Gastrocnemius medialis (tissue), 4 donors: ENCODE data around the gene CD52. TPM values are rescaled to one million over a fixed set of nuclear protein-coding genes. Genes with fewer than 3 reads are reported as not detected.

ENCODE experiments used
- ATAC-seq, 2 donors: fragments of 150-250 bp; one replicate each; pipeline ENCODE4 v1.9.1; 2016
- DNase-seq, 2 donors: peaks; one replicate each; pipeline ENCODE4 v3.0.0-alpha.2; 2019
- H3K27ac ChIP-seq, 4 donors: fragments of 200-600 bp; sonication (generic); 1 replicate in 1 of 4; 2 replicates in 3 of 4; pipeline ENCODE4 v1.5.1; 2016 to 2018; ENCODE audit warnings: mild to moderate bottlenecking in 2 of 4, moderate library complexity in 1 of 4
- H3K27me3 ChIP-seq, 3 donors: fragments of 200-600 bp; sonication (generic) in 2 of 3; 1 replicate in 1 of 3; 2 replicates in 2 of 3; pipeline versions ENCODE4 v1.5.1 to v1.6.0; 2016 to 2019; ENCODE audit warnings: mild to moderate bottlenecking in 1 of 3, moderate library complexity in 1 of 3
- H3K36me3 ChIP-seq, 2 donors: fragments of 200-600 bp; sonication (generic) in 1 of 2; one replicate each; pipeline ENCODE4 v1.5.1; 2017 to 2018
- H3K4me1 ChIP-seq, 2 donors: fragments of 200-600 bp; sonication (generic) in 1 of 2; one replicate each; pipeline ENCODE4 v1.5.1; 2016 to 2017; ENCODE audit warnings: mild to moderate bottlenecking in 2 of 2
- H3K4me3 ChIP-seq, 4 donors: fragments of 200-600 bp; sonication (generic) in 3 of 4; 1 replicate in 1 of 4; 2 replicates in 3 of 4; pipeline ENCODE4 v1.5.1; 2016 to 2019; ENCODE audit warnings: mild to moderate bottlenecking in 2 of 4
- H3K9me3 ChIP-seq, 3 donors: fragments of 200-600 bp; sonication (generic) in 2 of 3; 1 replicate in 1 of 3; 2 replicates in 2 of 3; pipeline ENCODE4 v1.5.1; 2016 to 2019
- POLR2A ChIP-seq, 2 donors: fragments of 450-650 bp; IDR thresholded peaks; one replicate each; pipeline ENCODE4 v1.6.1; 2017; ENCODE audit warnings: antibody characterized with exemption in 2 of 2, mild to moderate bottlenecking in 2 of 2, moderate library complexity in 2 of 2
- in situ Hi-C, 4 donors: fragments of 200-750 bp; cut with MboI; loops; one replicate each; pipeline versions ENCODE4 v1.15.0 to v1.8.0; 2017; ENCODE audit warnings: low sequenced_read_pairs in 4 of 4
- intact Hi-C: fragments of 100-400 bp; cut with DNase I; formaldehyde crosslinking; loops from one replicate; pipeline ENCODE4 v1.15.1; 2023; ENCODE audit warnings: low total_unique reads
- total RNA-seq, 4 donors: library from RNA; depleted of rRNA; stranded (reverse); fragments of >200 nt; gene quantifications; one replicate each; pipeline versions ENCODE4 v1.1.0 to v1.2.3, GENCODE V29; 2016
- TF ChIP-seq, protein P1 (sequence below), 5 experiments: fragments of 450-650 bp in 3 of 5; fragments of 200-600 bp in 2 of 5; sonication (generic) in 2 of 5; IDR thresholded peaks in 4 of 5; conservative IDR thresholded peaks in 1 of 5; 1 replicate in 4 of 5; 2 replicates in 1 of 5; pipeline ENCODE4 v1.5.1; 2016 to 2019; ENCODE audit warnings: antibody characterized with exemption in 5 of 5, mild to moderate bottlenecking in 3 of 5, moderate library complexity in 3 of 5

Gene CD52
- total RNA-seq, 4 donors from 2014 or later = 1.4 to 2.8 TPM; not detected in 2

DNA sequence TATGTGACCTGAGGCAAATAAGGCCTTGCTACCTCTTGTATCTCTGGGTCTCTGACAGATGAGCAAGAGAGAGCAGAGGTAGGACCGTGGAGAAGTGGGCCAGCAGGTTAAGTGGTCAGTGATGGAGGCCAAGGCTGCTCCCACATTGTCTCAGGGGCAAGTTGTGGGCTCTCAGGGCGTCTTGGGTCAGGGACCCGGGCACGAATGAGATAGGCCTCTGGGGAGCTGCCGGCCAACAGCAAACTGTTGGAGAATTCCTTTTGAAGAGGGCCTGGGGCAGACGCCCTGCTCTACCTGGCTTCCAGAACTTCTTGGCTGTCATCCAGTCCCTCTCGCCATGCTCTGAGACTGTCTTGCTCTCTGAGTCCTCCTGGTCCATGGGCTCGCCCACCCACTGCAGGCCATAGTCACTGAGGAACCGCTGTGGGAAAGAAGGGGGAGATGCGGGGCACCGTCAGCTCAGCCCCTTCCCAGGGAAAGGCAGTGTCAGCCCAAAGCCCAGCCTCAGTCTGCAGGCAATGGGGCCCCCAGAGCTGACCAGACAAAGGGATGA, 23.8 kb upstream of the CD52 start:
- DNase-seq (no peak), ATAC-seq (no peak)
- in situ Hi-C loops (no loop called here), intact Hi-C loops (no loop called here)
- Histone ChIP-seq H3K4me3 (no peak overlapping the region), H3K36me3 (no peaks in the 10 kb centered on the region), H3K27ac (no peak overlapping the region), H3K27me3 (no peaks in the 10 kb centered on the region), H3K9me3 (no peaks in the 10 kb centered on the region), H3K4me1 (peaks cover 0 to 8% of the 10 kb centered on the region in 2 donors)
- no peak for TF ChIP-seq POLR2A (IDR thresholded peaks at IDR 0.05)
- TF ChIP-seq, protein P1, sequence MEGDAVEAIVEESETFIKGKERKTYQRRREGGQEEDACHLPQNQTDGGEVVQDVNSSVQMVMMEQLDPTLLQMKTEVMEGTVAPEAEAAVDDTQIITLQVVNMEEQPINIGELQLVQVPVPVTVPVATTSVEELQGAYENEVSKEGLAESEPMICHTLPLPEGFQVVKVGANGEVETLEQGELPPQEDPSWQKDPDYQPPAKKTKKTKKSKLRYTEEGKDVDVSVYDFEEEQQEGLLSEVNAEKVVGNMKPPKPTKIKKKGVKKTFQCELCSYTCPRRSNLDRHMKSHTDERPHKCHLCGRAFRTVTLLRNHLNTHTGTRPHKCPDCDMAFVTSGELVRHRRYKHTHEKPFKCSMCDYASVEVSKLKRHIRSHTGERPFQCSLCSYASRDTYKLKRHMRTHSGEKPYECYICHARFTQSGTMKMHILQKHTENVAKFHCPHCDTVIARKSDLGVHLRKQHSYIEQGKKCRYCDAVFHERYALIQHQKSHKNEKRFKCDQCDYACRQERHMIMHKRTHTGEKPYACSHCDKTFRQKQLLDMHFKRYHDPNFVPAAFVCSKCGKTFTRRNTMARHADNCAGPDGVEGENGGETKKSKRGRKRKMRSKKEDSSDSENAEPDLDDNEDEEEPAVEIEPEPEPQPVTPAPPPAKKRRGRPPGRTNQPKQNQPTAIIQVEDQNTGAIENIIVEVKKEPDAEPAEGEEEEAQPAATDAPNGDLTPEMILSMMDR (IDR thresholded peaks at IDR 0.05 in 4 of 5, conservative IDR thresholded peaks at IDR 0.05 in 1 of 5) = no peak

DNA sequence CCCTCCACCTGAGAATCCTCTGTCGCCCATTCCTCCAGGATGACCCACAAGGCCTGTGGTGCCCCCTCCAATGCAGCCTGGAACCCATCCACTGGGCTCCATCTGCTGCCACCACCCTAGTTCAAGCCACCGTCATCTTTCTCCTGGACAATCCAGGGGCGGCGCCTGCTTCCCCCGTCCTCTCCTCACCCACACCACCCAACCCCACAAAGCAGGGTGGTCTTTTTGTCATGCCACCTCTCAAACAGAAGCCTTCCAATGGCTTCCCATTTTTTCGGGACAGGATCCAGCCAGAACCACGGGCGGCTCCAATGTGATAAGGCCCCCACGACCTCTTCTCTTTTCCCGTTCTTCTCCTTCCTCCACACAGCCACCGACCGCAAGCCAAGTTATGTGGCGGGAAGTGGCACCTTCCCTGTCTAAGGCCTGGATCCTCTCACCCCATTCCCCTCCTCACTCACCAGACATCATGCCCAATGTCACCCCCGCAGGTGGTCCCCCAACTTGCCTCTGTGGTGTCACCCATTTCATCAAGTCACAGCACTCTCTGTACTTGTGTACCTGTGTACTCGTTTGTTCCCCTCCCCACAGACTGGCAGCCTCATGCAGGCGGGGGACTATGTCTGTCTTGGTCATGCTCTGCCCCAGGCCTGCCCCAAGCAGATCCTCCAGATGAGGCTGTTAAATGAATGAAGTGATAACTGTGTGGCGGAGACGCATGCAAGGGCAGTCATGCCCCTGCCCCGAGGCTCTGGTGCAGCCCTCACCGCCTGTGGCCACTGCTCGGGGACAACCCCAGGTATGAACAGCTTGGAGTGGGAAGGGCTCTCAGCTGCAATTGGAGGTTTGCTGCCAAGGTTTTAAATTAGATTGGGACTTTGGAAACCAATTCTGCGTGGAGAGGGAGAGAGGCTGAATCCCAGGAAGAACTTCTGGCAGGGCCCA, 22.3 kb upstream of the CD52 start:
- no peaks in the 10 kb centered on the region for H3K9me3 ChIP-seq
- H3K27me3 ChIP-seq = no peaks in the 10 kb centered on the region
- TF ChIP-seq, protein P1 (IDR thresholded peaks at IDR 0.05 in 4 of 5, conservative IDR thresholded peaks at IDR 0.05 in 1 of 5) = no peak
- no peak for TF ChIP-seq POLR2A (IDR thresholded peaks at IDR 0.05)
- no peak for ATAC-seq
- no peaks in the 10 kb centered on the region for H3K36me3 ChIP-seq
- in situ Hi-C loops = no loop called here
- DNase-seq = no peak
- peaks cover 0 to 3% of the 10 kb centered on the region in 2 donors for H3K4me1 ChIP-seq
- H3K4me3 ChIP-seq = no peak overlapping the region
- intact Hi-C loops = no loop called here
- H3K27ac ChIP-seq = no peak overlapping the region

DNA sequence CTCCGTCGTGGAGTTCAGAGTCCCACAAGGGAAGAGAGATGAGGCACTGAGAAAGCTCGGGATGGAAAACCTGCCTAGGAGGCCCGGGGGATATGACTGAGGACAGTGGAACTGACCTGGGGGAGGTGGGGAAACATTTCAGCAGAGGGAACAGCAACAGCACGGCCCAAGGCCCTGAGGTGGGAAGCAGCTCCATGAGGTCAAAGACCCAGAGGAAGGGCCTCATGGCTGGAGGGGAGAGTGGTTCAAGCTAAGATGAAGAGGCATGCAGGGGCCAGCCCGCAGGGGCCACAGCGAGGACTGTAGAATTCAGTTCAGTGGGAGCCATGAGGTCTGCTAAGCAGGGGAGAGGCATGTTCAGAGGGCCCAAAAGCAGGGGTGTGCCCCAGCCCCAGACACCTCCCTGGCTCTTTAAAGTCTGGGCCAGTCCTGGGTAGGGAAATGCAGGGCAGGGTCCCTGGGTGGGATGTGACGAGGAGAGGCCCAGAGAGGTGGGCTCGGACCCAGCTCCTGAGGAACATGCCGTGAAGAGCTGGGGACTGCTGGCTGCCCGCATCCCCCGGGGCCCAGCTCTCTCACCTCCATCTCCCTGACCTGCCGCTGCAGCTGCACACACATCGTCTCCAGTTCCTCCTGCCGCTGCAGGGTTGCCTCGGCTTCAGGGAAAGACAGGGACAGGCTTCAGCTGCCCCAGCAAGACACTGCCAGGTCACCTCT, 21.3 kb upstream of the CD52 start:
- Histone ChIP-seq H3K27ac (no peak overlapping the region), H3K36me3 (no peaks in the 10 kb centered on the region), H3K9me3 (no peaks in the 10 kb centered on the region), H3K4me1 (no peaks in the 10 kb centered on the region), H3K4me3 (no peak overlapping the region), H3K27me3 (no peaks in the 10 kb centered on the region)
- in situ Hi-C loops (no loop called here), intact Hi-C loops (no loop called here)
- TF ChIP-seq, protein P1 (IDR thresholded peaks at IDR 0.05 in 4 of 5, conservative IDR thresholded peaks at IDR 0.05 in 1 of 5) = no peak
- no peak for TF ChIP-seq POLR2A (IDR thresholded peaks at IDR 0.05)
- DNase-seq = no peak
- no peak for ATAC-seq

DNA sequence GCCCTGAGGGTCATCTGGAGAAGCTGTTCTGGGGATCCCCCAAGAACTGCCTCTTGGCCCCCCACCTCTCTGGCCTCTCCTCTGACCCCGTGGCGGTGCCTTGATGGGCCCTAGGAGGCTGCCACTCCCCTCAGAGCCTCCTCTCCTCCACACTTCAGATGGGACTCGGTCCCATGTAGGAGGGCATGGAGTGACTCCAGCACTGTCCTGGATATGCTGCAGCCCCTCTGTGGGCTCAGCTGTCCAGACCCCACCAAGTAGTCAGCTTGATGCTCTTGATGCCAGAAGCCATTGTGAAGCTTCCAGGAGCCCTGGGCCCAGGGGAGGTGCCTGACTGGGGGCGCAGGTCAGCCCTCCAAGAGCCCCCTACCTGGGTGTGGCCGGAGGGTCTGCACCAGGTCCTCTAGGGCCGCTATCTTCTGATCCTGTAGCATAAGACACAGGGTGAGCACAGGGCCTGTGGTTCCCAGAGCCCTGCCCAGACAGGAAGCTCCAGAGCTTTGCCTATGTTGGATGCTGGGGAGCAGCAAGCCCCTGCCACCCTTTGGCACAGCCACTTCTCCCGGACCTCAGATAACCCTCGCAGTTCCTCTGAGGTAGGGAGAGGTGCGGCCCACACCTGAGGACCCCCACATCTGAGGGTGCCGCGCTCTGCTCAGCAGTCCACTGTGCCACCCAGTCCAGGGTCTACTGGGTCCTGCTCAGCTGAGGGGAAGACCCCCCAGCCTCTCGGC, 20.5 kb upstream of the CD52 start:
- intact Hi-C loops = no loop called here
- no peaks in the 10 kb centered on the region for H3K4me1 ChIP-seq
- TF ChIP-seq, protein P1 (IDR thresholded peaks at IDR 0.05 in 4 of 5, conservative IDR thresholded peaks at IDR 0.05 in 1 of 5) = no peak
- TF ChIP-seq POLR2A (IDR thresholded peaks at IDR 0.05) = no peak
- no peaks in the 10 kb centered on the region for H3K36me3 ChIP-seq
- no peak for DNase-seq
- no peak overlapping the region for H3K4me3 ChIP-seq
- in situ Hi-C loops = no loop called here
- no peaks in the 10 kb centered on the region for H3K9me3 ChIP-seq
- H3K27ac ChIP-seq = no peak overlapping the region
- no peaks in the 10 kb centered on the region for H3K27me3 ChIP-seq
- ATAC-seq = no peak
